Peyer's patch (tissue), 4 donors: Measurements from ENCODE around the gene AMACR. TPM values are rescaled to one million over a fixed set of nuclear protein-coding genes. Genes with fewer than 3 reads are reported as not detected.
"Not testable (repeated sequence)": the region's sequence is repeated elsewhere in the genome, so short reads cannot be mapped to it uniquely, and the experiment has no call there.

Experiments used
- DNase-seq, 3 donors: peaks; one replicate each; pipeline ENCODE4 v3.0.0-alpha.2; 2017 to 2019
- H3K27ac ChIP-seq, 4 donors: fragments of 200-600 bp; sonication (generic); one replicate each; pipeline ENCODE4 v1.5.1; 2016 to 2019
- H3K27me3 ChIP-seq, 2 donors: fragments of 200-600 bp; sonication (generic); one replicate each; pipeline ENCODE4 v1.5.1; 2019
- H3K36me3 ChIP-seq, 3 donors: fragments of 200-600 bp; sonication (generic); one replicate each; pipeline ENCODE4 v1.5.1; 2016 to 2019
- H3K4me1 ChIP-seq, 4 donors: fragments of 200-600 bp; sonication (generic); one replicate each; pipeline ENCODE4 v1.5.1; 2016 to 2019
- H3K4me3 ChIP-seq, 4 donors: fragments of 200-600 bp; sonication (generic); 1 replicate in 3 of 4; 2 replicates in 1 of 4; pipeline ENCODE4 v1.5.1; 2016 to 2019; ENCODE audit warnings: mild to moderate bottlenecking in 1 of 4
- H3K9me3 ChIP-seq, 4 donors: fragments of 200-600 bp; sonication (generic); one replicate each; pipeline ENCODE4 v1.5.1; 2016 to 2019; ENCODE audit warnings: mild to moderate bottlenecking in 1 of 4
- POLR2A ChIP-seq, 2 donors: fragments of 450-650 bp; IDR thresholded peaks; one replicate each; pipeline ENCODE4 v1.5.1; 2017; ENCODE audit warnings: antibody characterized with exemption in 2 of 2, mild to moderate bottlenecking in 2 of 2, moderate library complexity in 2 of 2
- total RNA-seq, 4 donors: library from RNA; depleted of rRNA; stranded (reverse); fragments of >200 nt; gene quantifications; one replicate each; pipeline ENCODE4 v1.1.0, GENCODE V29; 2016
- TF ChIP-seq, protein P1 (sequence below), 6 experiments: fragments of 450-650 bp in 4 of 6; fragments of 200-600 bp in 2 of 6; sonication (generic) in 1 of 6; IDR thresholded peaks; one replicate each; pipeline ENCODE4 v1.5.1; 2017 to 2019; ENCODE audit warnings: antibody characterized with exemption in 6 of 6, mild to moderate bottlenecking in 3 of 6, moderate library complexity in 1 of 6

AMACR gene
- total RNA-seq, 4 donors from 2014 or later = 14.9 to 24.1 (median 20.3) TPM

DNA sequence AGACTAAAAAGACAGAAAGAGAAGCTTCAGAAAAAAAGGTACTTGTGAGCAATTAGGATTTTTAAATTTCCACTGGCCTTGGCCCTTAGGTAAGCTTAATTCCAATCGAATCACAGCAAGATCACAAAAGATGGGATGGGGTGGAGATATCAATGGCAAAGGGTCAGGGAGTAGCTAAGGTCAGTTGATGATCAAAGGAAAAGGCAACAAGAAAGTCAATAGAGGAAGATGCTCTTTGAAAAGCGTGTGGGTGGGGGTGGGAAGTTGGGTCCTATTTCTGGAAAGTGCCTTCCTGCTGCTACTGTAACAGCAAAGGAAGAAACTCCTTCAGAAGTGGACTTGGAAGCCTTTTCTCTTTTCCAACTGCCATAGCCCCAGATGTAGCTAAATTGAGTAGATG lies 27.9 kb upstream of the AMACR start:
- no peaks in the 10 kb centered on the region for H3K9me3 ChIP-seq
- H3K4me3 ChIP-seq = no peak overlapping the region
- TF ChIP-seq, protein P1, sequence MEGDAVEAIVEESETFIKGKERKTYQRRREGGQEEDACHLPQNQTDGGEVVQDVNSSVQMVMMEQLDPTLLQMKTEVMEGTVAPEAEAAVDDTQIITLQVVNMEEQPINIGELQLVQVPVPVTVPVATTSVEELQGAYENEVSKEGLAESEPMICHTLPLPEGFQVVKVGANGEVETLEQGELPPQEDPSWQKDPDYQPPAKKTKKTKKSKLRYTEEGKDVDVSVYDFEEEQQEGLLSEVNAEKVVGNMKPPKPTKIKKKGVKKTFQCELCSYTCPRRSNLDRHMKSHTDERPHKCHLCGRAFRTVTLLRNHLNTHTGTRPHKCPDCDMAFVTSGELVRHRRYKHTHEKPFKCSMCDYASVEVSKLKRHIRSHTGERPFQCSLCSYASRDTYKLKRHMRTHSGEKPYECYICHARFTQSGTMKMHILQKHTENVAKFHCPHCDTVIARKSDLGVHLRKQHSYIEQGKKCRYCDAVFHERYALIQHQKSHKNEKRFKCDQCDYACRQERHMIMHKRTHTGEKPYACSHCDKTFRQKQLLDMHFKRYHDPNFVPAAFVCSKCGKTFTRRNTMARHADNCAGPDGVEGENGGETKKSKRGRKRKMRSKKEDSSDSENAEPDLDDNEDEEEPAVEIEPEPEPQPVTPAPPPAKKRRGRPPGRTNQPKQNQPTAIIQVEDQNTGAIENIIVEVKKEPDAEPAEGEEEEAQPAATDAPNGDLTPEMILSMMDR (IDR thresholded peaks at IDR 0.05) = no peak
- TF ChIP-seq POLR2A (IDR thresholded peaks at IDR 0.05) = no peak
- H3K36me3 ChIP-seq = no peaks in the 10 kb centered on the region
- no peak overlapping the region for H3K27ac ChIP-seq
- DNase-seq = no peak
- no peaks in the 10 kb centered on the region for H3K27me3 ChIP-seq
- no peaks in the 10 kb centered on the region for H3K4me1 ChIP-seq

DNA sequence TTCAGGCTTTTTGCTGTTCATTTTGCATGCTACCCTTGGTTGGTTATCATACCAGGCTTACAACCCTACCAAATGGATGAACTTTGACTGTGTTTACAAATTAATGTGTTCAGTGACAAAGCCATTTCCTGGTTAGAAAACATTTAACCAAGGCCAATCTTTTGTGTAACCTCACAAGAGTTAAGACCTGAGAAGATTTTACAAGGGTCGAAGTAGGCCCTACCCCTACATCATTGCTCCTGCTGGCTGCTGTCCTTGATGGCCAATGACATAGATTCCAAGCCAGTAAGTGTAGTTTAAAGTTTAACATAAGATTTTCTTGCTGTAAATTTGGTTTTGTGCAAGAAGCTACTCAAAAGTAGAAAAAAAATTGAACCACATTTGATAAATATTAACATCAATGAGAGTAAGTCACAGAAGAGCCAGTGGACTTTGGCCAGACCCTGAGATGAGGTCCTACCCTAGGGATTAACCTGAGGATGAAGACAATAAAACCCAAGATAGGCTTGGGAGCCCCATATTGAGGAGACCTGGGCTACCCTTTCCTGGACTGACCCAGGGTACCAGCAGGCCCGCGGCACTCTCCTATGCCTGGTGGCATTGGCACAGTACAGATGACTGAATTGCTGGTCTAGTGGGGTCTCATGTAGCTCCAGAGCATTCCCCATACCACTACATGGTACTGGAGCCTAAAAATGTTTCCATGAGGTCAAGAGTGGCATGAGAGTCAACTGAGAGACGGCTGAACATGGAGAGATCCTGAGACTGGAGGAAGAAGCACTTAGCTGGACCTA lies 26.9 kb upstream of the AMACR start:
- Histone ChIP-seq H3K27me3 (no peaks in the 10 kb centered on the region), H3K36me3 (no peaks in the 10 kb centered on the region), H3K27ac (peak overlapping the region in 1 of 4 donors; percentile 3), H3K9me3 (no peaks in the 10 kb centered on the region), H3K4me1 (no peaks in the 10 kb centered on the region), H3K4me3 (no peak overlapping the region)
- no peak for DNase-seq
- no peak for TF ChIP-seq POLR2A (IDR thresholded peaks at IDR 0.05)
- TF ChIP-seq, protein P1 (IDR thresholded peaks at IDR 0.05) = no peak

GRCh38 chr5:34031966-34032365 lies 24.1 kb upstream of the AMACR start:
- TF ChIP-seq, protein P1 (IDR thresholded peaks at IDR 0.05) = no peak
- no peak for TF ChIP-seq POLR2A (IDR thresholded peaks at IDR 0.05)
- Histone ChIP-seq H3K4me3 (no peak overlapping the region), H3K36me3 (no peaks in the 10 kb centered on the region), H3K4me1 (no peaks in the 10 kb centered on the region), H3K27me3 (no peaks in the 10 kb centered on the region), H3K9me3 (no peaks in the 10 kb centered on the region), H3K27ac (no peak overlapping the region)
- DNase-seq = no peak

GRCh38 chr5:34031117-34031516 lies 23.3 kb upstream of the AMACR start:
- H3K27ac ChIP-seq = no peak overlapping the region
- H3K4me1 ChIP-seq = no peaks in the 10 kb centered on the region
- H3K4me3 ChIP-seq = no peak overlapping the region
- DNase-seq = no peak
- no peaks in the 10 kb centered on the region for H3K9me3 ChIP-seq
- TF ChIP-seq, protein P1 (IDR thresholded peaks at IDR 0.05) = no peak
- no peak for TF ChIP-seq POLR2A (IDR thresholded peaks at IDR 0.05)
- H3K27me3 ChIP-seq = no peaks in the 10 kb centered on the region
- H3K36me3 ChIP-seq = no peaks in the 10 kb centered on the region

DNA sequence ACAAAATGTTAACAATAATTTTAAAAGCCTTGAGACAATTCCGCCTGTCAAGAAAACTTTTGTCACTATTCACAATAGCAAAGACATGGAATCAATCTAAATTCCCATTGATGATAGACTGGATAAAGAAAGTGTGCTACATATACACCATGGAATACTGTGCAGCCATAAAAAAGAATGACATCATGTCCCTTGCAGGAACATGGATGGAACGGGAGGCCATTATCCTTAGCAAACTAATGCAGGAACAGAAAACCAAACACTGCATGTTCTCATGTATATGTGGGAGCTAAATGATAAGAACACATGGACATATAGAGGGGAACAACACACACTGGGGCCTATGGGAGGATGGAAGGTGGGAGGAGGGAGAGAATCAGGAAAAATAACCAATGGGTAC lies 22.7 kb upstream of the AMACR start:
- H3K9me3 ChIP-seq, H3K4me3 ChIP-seq, H3K27me3 ChIP-seq, DNase-seq, H3K4me1 ChIP-seq, H3K36me3 ChIP-seq, H3K27ac ChIP-seq: not testable (repeated sequence)

GRCh38 chr5:34030048-34030447 lies 22.2 kb upstream of the AMACR start:
- no peaks in the 10 kb centered on the region for H3K36me3 ChIP-seq
- no peaks in the 10 kb centered on the region for H3K9me3 ChIP-seq
- DNase-seq = no peak
- no peak overlapping the region for H3K4me3 ChIP-seq
- TF ChIP-seq POLR2A (IDR thresholded peaks at IDR 0.05) = no peak
- TF ChIP-seq, protein P1 (IDR thresholded peaks at IDR 0.05) = no peak
- no peak overlapping the region for H3K27ac ChIP-seq
- no peaks in the 10 kb centered on the region for H3K27me3 ChIP-seq
- H3K4me1 ChIP-seq = no peaks in the 10 kb centered on the region
